Measurements from ENCODE around the gene TRABD2B.

Gene TRABD2B

GRCh38 chr1:47996406-47997226, 569 bp downstream of the TRABD2B start:
- H3K27ac ChIP-seq = peak overlapping the region; percentile 53
- TF ChIP-seq ZFX (IDR thresholded peaks at IDR 0.05) (no peak), CTCF (conservative IDR thresholded peaks at IDR 0.05) (no peak)

GRCh38 chr1:47996060-47996405, 1.2 kb downstream of the TRABD2B start:
- TF ChIP-seq CTCF (conservative IDR thresholded peaks at IDR 0.05) (no peak), ZFX (IDR thresholded peaks at IDR 0.05) (no peak)
- no peak overlapping the region for H3K27ac ChIP-seq

DNA sequence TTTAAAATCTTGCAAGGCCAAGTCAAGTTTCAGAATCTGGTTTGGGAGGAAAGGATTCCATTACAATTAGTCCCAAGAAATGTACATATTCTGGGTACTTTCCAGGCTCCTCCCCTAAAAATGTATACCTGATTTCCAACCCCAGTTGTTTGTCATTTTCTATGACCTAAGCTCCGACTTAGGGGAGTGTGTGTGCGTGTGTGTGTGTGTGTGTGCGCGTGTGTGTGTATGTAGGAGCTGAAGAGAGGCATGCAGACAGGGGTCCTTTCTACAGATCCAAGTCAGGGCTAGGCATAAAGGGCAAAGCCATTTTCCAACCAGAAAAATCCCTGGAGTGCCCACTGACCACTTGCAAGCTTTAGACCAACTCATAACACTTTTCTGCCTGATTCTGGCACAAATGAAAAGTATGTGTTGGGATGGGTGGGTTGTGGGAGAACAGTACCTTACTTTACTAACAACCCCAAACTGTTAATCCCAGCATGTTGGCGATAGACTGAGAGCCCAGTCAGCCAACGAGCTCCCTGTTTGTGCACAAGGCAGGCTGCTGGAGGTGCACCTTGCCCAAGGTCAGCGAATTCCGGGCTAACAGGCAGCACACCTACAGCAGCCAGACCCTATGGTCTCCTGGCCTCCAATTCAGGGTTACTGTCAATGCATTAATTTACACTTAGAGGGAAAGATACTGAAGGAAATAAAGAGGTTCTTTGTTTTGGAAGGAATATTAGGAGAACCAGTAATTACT, 1.7 kb downstream of the TRABD2B start:
- TF ChIP-seq ZFX (IDR thresholded peaks at IDR 0.05) (no peak), CTCF (conservative IDR thresholded peaks at IDR 0.05) (no peak)
- H3K27ac ChIP-seq = no peak overlapping the region

GRCh38 chr1:47993881-47994625, 3.1 kb downstream of the TRABD2B start:
- no peak overlapping the region for H3K27ac ChIP-seq
- TF ChIP-seq CTCF (conservative IDR thresholded peaks at IDR 0.05) (no peak), ZFX (IDR thresholded peaks at IDR 0.05) (no peak)

GRCh38 chr1:47993416-47993740, 3.8 kb downstream of the TRABD2B start:
- H3K27ac ChIP-seq = no peak overlapping the region
- no peak for TF ChIP-seq ZFX (IDR thresholded peaks at IDR 0.05)
- no peak for TF ChIP-seq CTCF (conservative IDR thresholded peaks at IDR 0.05)

DNA sequence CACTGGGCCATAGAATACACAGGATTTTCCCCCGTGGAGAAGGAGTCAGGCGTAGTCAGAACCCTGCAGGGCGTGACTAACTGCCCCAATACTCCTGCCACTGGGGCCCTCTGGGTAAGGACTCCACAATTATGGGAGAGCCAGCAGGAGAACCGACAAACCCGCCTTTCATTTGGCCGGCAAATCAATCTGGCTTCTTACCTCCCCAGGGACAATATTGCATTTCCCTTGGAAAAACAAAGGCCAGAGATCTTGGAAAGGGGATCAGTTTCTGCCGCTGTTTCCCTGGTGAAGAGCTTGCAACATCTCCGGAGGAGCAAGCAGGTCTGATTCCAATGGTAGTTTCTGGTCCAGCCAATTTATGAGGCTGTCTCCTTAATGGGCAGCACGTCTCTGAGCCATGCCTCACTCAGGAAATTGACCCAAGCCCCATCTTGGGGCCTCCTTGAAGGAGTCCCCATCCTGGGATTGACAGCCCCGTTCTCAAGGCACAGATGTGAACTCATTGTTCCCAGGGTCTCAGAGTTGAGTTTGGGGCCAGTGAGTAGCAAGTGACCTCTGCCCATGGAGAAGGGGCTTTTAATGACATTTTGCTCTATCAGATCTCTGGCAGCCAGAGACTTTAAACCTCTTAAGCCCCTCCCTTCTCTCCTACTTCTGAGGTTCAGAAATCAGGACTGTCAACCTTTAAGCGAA, 4.3 kb downstream of the TRABD2B start:
- TF ChIP-seq CTCF (conservative IDR thresholded peaks at IDR 0.05) = no peak
- no peak for TF ChIP-seq ZFX (IDR thresholded peaks at IDR 0.05)
- no peak overlapping the region for H3K27ac ChIP-seq

Data from C4-2B (cell line).